Neural progenitor cell (in vitro differentiated cells): Measurements from ENCODE around the gene NFKB1.

Experiments used
- EZH2phosphoT487 ChIP-seq: fragments of 200-600 bp; sonication (generic); IDR thresholded peaks from 2 replicates; pipeline ENCODE4 v1.6.1; 2017; ENCODE audit warnings: antibody characterized with exemption
- TF ChIP-seq, protein P1 (sequence below): fragments of 200-600 bp; sonication (generic); IDR thresholded peaks from 2 replicates; pipeline ENCODE4 v1.5.1; 2017; ENCODE audit warnings: antibody characterized with exemption, mild to moderate bottlenecking

DNA sequence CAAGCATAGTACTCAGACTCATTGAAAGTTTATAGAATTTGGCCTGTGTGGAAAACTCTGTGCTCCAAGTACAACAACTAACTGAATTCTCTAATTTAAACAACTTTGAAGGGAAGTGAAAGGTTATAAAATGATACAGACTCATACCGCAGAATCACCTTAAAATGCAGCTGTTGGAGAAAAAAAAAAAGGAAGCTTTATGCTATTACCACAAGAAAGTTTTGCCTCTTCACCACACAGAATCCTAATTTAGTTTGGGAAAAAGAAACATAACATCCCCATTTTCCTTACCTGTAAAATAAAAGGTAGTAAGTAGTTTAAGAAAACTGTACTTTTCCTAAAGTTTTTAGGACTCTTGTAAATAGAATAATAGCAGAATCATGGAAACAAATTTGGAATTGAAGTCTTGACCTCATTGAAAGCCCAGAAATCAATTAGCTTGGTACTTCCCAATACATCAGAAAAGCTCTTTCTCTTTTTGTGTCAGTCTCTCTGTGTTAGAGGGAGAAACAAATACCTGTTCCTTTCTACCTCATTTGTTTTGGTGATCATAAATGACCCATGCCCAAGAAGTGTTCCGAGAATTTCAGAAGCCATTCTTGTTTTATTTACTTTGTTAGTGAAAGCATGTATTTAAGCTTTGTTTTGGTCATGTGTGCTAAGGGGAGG lies 78.8 kb downstream of the NFKB1 start:
- TF ChIP-seq EZH2phosphoT487 = no peak
- TF ChIP-seq, protein P1, sequence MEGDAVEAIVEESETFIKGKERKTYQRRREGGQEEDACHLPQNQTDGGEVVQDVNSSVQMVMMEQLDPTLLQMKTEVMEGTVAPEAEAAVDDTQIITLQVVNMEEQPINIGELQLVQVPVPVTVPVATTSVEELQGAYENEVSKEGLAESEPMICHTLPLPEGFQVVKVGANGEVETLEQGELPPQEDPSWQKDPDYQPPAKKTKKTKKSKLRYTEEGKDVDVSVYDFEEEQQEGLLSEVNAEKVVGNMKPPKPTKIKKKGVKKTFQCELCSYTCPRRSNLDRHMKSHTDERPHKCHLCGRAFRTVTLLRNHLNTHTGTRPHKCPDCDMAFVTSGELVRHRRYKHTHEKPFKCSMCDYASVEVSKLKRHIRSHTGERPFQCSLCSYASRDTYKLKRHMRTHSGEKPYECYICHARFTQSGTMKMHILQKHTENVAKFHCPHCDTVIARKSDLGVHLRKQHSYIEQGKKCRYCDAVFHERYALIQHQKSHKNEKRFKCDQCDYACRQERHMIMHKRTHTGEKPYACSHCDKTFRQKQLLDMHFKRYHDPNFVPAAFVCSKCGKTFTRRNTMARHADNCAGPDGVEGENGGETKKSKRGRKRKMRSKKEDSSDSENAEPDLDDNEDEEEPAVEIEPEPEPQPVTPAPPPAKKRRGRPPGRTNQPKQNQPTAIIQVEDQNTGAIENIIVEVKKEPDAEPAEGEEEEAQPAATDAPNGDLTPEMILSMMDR = no peak
